Measurements from ENCODE around the gene KPNA2. TPM values are rescaled to one million over a fixed set of nuclear protein-coding genes. Genes with fewer than 3 reads are reported as not detected.
A peak's percentile ranks its signal among the peaks of the same experiment; 100 is the strongest.
"Not testable (repeated sequence)": the region's sequence is repeated elsewhere in the genome, so short reads cannot be mapped to it uniquely, and the experiment has no call there.

KPNA2 gene
- polyA plus RNA-seq, 2 donors, result 16.1 to 49.4 TPM

DNA sequence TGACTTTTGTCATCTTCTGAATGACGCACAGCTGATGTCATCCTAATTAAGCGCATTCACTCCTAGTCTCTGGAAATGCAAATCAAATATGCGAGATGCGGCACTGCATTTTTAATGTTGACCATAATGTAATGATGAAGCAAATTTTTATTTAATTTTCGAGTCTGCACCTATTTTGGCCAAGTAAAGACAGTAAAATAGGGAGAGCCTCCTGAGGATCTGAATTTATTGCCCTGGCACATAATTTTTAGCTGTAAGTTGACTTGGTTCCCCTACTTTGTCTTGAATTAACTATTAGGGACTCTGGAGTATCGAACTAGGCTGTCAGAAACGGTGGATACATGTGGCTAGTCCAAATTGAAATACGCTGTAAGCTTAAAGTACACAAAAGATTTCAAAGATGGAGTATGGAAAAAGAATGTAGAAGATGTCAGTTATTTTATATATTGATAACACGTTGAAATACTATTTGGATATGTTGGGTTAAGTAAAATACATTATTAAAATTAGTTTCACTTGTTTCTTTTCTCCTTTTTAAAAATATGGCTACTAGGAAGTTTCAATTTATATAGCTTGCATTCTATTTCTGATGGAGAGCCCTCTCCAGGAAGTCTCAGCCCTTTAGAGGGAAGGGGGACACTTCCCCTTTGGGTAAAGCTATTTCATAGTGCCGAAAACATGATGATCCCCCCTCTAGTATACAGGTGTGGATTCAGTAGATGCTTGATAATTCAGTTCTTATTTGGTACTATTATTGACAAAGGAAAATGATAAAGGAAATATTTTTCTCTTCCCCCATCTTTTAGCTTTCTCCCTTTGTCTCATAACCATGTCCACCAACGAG lies 991 bp downstream of the KPNA2 start:
- Histone ChIP-seq H3K27ac (ENCODE audit: low read depth in 2 of 2, low read length in 1 of 2) (peak overlapping the region in 1 of 2 donors; percentile 78), H3K9me3 (ENCODE audit: control insufficient read depth in 2 of 2, insufficient read depth in 1 of 2, low read depth in 1 of 2, low read length in 1 of 2) (no peaks in the 10 kb centered on the region), H3K4me3 (ENCODE audit: low read depth in 1 of 2, low read length in 2 of 2) (peak overlapping the region; percentile 79 to 88), H3K4me1 (ENCODE audit: control insufficient read depth in 2 of 2, insufficient read depth in 2 of 2, low read length in 1 of 2) (no peaks in the 10 kb centered on the region), H3K27me3 (ENCODE audit: control insufficient read depth in 1 of 2, insufficient read depth in 2 of 2, low read length in 2 of 2) (no peaks in the 10 kb centered on the region), H3K36me3 (ENCODE audit: control insufficient read depth in 2 of 2, insufficient read depth in 2 of 2, low read length in 1 of 2) (peaks cover 3 to 5% of the 10 kb centered on the region in 2 donors)
- 11 to 15% methylated on average over 11 of the region's 11 CpGs for WGBS, 2 donors

GRCh38 chr17:68047153-68047846 lies 11.8 kb downstream of the KPNA2 start:
- WGBS, 2 donors, result 81 to 83% methylated on average over 9 of the region's 9 CpGs
- Histone ChIP-seq H3K36me3 (ENCODE audit: control insufficient read depth in 2 of 2, insufficient read depth in 2 of 2, low read length in 1 of 2) (peaks cover 0 to 5% of the 10 kb centered on the region in 2 donors), H3K4me1 (ENCODE audit: control insufficient read depth in 2 of 2, insufficient read depth in 2 of 2, low read length in 1 of 2) (no peaks in the 10 kb centered on the region), H3K27me3 (ENCODE audit: control insufficient read depth in 1 of 2, insufficient read depth in 2 of 2, low read length in 2 of 2) (no peaks in the 10 kb centered on the region), H3K27ac (ENCODE audit: low read depth in 2 of 2, low read length in 1 of 2) (no peak overlapping the region), H3K4me3 (ENCODE audit: low read depth in 1 of 2, low read length in 2 of 2) (no peak overlapping the region), H3K9me3 (ENCODE audit: control insufficient read depth in 2 of 2, insufficient read depth in 1 of 2, low read depth in 1 of 2, low read length in 1 of 2) (no peaks in the 10 kb centered on the region)

- H3K4me3 ChIP-seq (ENCODE audit: low read depth in 1 of 2, low read length in 2 of 2); H3K27ac ChIP-seq (ENCODE audit: low read depth in 2 of 2, low read length in 1 of 2); H3K9me3 ChIP-seq (ENCODE audit: control insufficient read depth in 2 of 2, insufficient read depth in 1 of 2, low read depth in 1 of 2, low read length in 1 of 2); H3K4me1 ChIP-seq (ENCODE audit: control insufficient read depth in 2 of 2, insufficient read depth in 2 of 2, low read length in 1 of 2); H3K27me3 ChIP-seq (ENCODE audit: control insufficient read depth in 1 of 2, insufficient read depth in 2 of 2, low read length in 2 of 2); H3K36me3 ChIP-seq (ENCODE audit: control insufficient read depth in 2 of 2, insufficient read depth in 2 of 2, low read length in 1 of 2): not testable (repeated sequence)
- 72% methylated on average over 7 of the region's 7 CpGs for WGBS, 2 donors
Measured at GRCh38 chr17:68047890-68048542, 12.5 kb downstream of the KPNA2 start.

- Histone ChIP-seq H3K4me3 (ENCODE audit: low read depth in 1 of 2, low read length in 2 of 2) (no peak overlapping the region), H3K27me3 (ENCODE audit: control insufficient read depth in 1 of 2, insufficient read depth in 2 of 2, low read length in 2 of 2) (no peaks in the 10 kb centered on the region), H3K4me1 (ENCODE audit: control insufficient read depth in 2 of 2, insufficient read depth in 2 of 2, low read length in 1 of 2) (peaks cover 0 to 4% of the 10 kb centered on the region in 2 donors), H3K36me3 (ENCODE audit: control insufficient read depth in 2 of 2, insufficient read depth in 2 of 2, low read length in 1 of 2) (no peaks in the 10 kb centered on the region), H3K27ac (ENCODE audit: low read depth in 2 of 2, low read length in 1 of 2) (no peak overlapping the region), H3K9me3 (ENCODE audit: control insufficient read depth in 2 of 2, insufficient read depth in 1 of 2, low read depth in 1 of 2, low read length in 1 of 2) (no peaks in the 10 kb centered on the region)
- WGBS, 2 donors, result 95 to 97% methylated on average over 2 of the region's 2 CpGs
Measured at GRCh38 chr17:68048996-68049395, 13.5 kb downstream of the KPNA2 start.

DNA sequence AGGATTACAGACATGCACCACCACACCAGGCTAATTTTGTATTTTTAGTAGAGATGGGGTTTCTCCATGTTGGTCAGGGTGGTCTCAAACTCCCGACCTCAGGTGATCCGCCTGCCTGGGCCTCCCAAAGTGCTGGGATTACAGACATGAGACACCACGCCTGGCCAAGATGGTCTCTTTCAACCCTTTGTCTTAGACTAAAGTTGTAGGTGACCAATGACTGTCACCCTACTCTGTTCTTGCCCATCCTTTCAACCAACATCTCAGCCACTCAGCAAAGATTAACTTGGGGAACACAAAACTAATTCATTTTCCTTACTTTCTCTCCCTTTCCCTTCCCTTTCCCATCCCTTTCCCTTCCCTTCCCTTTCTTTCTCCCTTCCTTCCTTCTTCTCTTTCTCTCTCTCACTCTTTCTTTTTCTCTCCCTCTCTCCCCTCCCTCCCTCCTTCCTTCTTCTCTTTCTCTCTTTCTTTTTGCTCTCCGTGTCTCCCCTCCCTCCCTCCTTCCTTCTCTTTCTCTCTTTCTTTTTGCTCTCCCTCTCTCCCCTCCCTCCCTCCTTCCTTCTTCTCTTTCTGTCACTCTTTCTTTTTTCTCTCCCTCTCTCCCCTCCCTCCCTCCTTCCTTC lies 14.4 kb downstream of the KPNA2 start:
- H3K36me3 ChIP-seq (ENCODE audit: control insufficient read depth in 2 of 2, insufficient read depth in 2 of 2, low read length in 1 of 2); H3K4me1 ChIP-seq (ENCODE audit: control insufficient read depth in 2 of 2, insufficient read depth in 2 of 2, low read length in 1 of 2); H3K9me3 ChIP-seq (ENCODE audit: control insufficient read depth in 2 of 2, insufficient read depth in 1 of 2, low read depth in 1 of 2, low read length in 1 of 2); H3K4me3 ChIP-seq (ENCODE audit: low read depth in 1 of 2, low read length in 2 of 2); H3K27me3 ChIP-seq (ENCODE audit: control insufficient read depth in 1 of 2, insufficient read depth in 2 of 2, low read length in 2 of 2); H3K27ac ChIP-seq (ENCODE audit: low read depth in 2 of 2, low read length in 1 of 2): not testable (repeated sequence)
- 83 to 89% methylated on average over 4 of the region's 4 CpGs for WGBS, 2 donors

DNA sequence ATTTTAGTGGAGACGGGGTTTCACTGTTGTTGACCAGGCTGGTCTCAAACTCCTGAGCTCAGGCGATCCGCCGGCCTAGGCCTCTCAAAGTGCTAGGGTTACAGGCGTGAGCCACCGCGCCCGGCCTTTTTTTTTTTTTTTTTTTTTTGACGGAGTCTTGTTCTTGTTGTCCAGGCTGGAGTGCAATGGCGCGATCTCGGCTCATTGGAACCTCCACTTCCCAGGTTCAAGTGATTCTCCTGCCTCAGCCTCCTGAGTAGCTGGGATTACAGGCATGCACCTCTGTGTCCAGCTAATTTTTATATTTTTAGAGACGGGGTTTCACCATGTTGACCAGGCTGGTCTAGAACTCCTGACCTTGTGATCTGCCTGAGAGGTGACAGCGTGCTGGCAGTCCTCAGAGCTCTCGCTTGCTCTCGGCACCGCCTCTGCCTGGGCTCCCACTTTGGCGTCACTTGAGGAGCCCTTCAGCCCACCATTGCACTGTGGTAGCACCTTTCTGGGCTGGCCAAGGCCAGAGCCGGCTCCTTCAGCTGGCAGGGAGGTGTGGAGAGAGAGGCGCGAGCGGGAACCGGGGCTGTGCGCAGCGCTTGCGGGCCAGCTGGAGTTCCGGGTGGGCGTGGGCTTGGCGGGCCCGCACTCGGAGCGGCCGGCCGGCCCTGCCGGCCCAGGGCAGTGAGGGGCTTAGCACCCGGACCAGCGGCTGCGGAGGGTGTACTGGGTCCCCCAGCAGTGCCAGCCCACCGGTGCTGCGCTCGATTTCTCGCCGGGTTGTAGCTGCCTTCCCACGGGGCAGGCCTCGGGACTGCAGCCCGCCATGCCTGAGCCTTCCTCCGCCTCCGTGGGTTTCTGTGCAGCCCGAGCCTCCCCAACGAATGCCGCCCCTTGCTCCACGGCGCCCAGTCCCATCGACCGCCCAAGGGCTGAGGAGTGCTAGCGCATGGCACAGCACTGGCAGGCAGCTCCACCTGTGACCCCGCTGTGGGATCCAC lies 16.1 kb downstream of the KPNA2 start:
- H3K4me3 ChIP-seq (ENCODE audit: low read depth in 1 of 2, low read length in 2 of 2); H3K36me3 ChIP-seq (ENCODE audit: control insufficient read depth in 2 of 2, insufficient read depth in 2 of 2, low read length in 1 of 2); H3K9me3 ChIP-seq (ENCODE audit: control insufficient read depth in 2 of 2, insufficient read depth in 1 of 2, low read depth in 1 of 2, low read length in 1 of 2); H3K27ac ChIP-seq (ENCODE audit: low read depth in 2 of 2, low read length in 1 of 2); H3K4me1 ChIP-seq (ENCODE audit: control insufficient read depth in 2 of 2, insufficient read depth in 2 of 2, low read length in 1 of 2); H3K27me3 ChIP-seq (ENCODE audit: control insufficient read depth in 1 of 2, insufficient read depth in 2 of 2, low read length in 2 of 2): not testable (repeated sequence)
- WGBS, 2 donors, result 96 to 97% methylated on average over 50 to 57 of the region's 57 CpGs

- 95% methylated on average over 14 of the region's 14 CpGs for WGBS, 2 donors
- Histone ChIP-seq H3K4me1 (ENCODE audit: control insufficient read depth in 2 of 2, insufficient read depth in 2 of 2, low read length in 1 of 2) (peaks cover 0 to 4% of the 10 kb centered on the region in 2 donors), H3K36me3 (ENCODE audit: control insufficient read depth in 2 of 2, insufficient read depth in 2 of 2, low read length in 1 of 2) (no peaks in the 10 kb centered on the region), H3K27ac (ENCODE audit: low read depth in 2 of 2, low read length in 1 of 2) (peak overlapping the region in 1 of 2 donors; percentile 38), H3K9me3 (ENCODE audit: control insufficient read depth in 2 of 2, insufficient read depth in 1 of 2, low read depth in 1 of 2, low read length in 1 of 2) (no peaks in the 10 kb centered on the region), H3K27me3 (ENCODE audit: control insufficient read depth in 1 of 2, insufficient read depth in 2 of 2, low read length in 2 of 2) (no peaks in the 10 kb centered on the region), H3K4me3 (ENCODE audit: low read depth in 1 of 2, low read length in 2 of 2) (no peak overlapping the region)
Measured at GRCh38 chr17:68052810-68053209, 17.3 kb downstream of the KPNA2 start.

DNA sequence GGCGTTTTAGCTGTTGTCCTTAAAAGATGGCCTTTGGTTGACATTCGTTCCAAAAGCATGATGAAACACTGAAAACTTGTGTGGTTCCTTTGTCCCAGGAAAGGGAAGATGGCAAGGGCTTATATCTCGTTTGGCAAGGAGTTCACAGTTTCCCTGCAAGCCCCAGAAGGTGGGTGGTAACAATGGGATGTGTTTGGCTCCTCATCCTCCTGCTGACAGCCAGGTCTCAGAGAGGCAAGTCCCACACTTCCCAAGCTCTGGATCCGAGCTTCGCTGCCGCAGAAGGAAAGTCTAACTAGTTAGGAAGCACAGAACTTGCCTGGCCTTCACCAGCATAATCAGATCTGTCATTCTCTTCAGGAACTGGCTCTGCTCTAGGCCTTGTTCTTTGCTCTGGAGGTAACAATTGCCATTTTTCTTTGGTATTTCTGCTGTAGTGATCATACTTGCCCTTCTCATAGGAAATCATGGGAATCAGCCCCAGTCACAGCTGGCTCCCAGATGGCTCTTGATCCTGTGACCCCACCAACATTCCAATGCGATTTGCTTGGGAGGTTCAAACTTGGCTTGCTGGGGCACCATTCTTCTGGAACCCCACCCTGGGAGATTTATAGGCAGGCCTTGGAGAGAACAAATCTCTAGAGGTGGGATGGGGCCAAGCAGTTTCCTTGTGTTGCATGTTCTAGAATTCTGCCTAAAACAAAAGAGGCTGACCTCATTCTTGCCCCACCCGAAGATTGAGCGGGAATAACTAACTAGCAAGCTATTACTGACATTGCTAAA lies 17.9 kb downstream of the KPNA2 start:
- Histone ChIP-seq H3K27me3 (ENCODE audit: control insufficient read depth in 1 of 2, insufficient read depth in 2 of 2, low read length in 2 of 2) (no peaks in the 10 kb centered on the region), H3K4me1 (ENCODE audit: control insufficient read depth in 2 of 2, insufficient read depth in 2 of 2, low read length in 1 of 2) (peaks cover 0 to 4% of the 10 kb centered on the region in 2 donors), H3K4me3 (ENCODE audit: low read depth in 1 of 2, low read length in 2 of 2) (no peak overlapping the region), H3K9me3 (ENCODE audit: control insufficient read depth in 2 of 2, insufficient read depth in 1 of 2, low read depth in 1 of 2, low read length in 1 of 2) (no peaks in the 10 kb centered on the region), H3K27ac (ENCODE audit: low read depth in 2 of 2, low read length in 1 of 2) (peak overlapping the region; percentile 38 to 63), H3K36me3 (ENCODE audit: control insufficient read depth in 2 of 2, insufficient read depth in 2 of 2, low read length in 1 of 2) (no peaks in the 10 kb centered on the region)
- WGBS, 2 donors, result 57 to 71% methylated on average over 9 of the region's 9 CpGs

Data from esophagus (tissue), 2 donors.